Stomach (tissue), 9 donors: ENCODE results near the gene TLL2. TPM values are rescaled to one million over a fixed set of nuclear protein-coding genes. Genes with fewer than 3 reads are reported as not detected.

ENCODE experiments used
- DNase-seq, 2 donors: peaks; one replicate each; pipeline versions ENCODE4 v3.0.0 to v3.0.0-alpha.2; 2013 to 2019
- H3K27ac ChIP-seq, 5 donors: fragments of 200-600 bp in 4 of 5; sonication (generic) in 4 of 5; one replicate each; pipeline ENCODE4 v1.5.1; 2013 to 2019; ENCODE audit warnings: mild to moderate bottlenecking in 1 of 5, moderate library complexity in 1 of 5
- H3K27me3 ChIP-seq, 3 donors: fragments of 200-600 bp; sonication (generic); one replicate each; pipeline ENCODE4 v1.5.1; 2017 to 2019; ENCODE audit warnings: mixed run types in 1 of 3
- H3K36me3 ChIP-seq, 4 donors: fragments of 200-600 bp; sonication (generic); 1 replicate in 3 of 4; 2 replicates in 1 of 4; pipeline ENCODE4 v1.5.1; 2016 to 2019
- H3K4me1 ChIP-seq, 4 donors: fragments of 200-600 bp; sonication (generic); one replicate each; pipeline ENCODE4 v1.5.1; 2016 to 2019
- H3K4me3 ChIP-seq, 4 donors: fragments of 200-600 bp; sonication (generic) in 3 of 4; one replicate each; pipeline ENCODE4 v1.5.1; 2016 to 2019; ENCODE audit warnings: mild to moderate bottlenecking in 1 of 4
- H3K9me3 ChIP-seq, 4 donors: fragments of 200-600 bp; sonication (generic); one replicate each; pipeline ENCODE4 v1.5.1; 2016 to 2019
- CTCF ChIP-seq, 7 experiments: fragments of 450-650 bp in 4 of 7; fragments of 200-600 bp in 3 of 7; sonication (generic) in 3 of 7; IDR thresholded peaks; one replicate each; pipeline ENCODE4 v1.5.1; 2016 to 2019; ENCODE audit warnings: antibody characterized with exemption in 7 of 7, control low read depth in 2 of 7, mild to moderate bottlenecking in 1 of 7
- EP300 ChIP-seq: sonication (generic); formaldehyde crosslinking; IDR thresholded peaks from one replicate; pipeline ENCODE4 v1.6.1; 2017; ENCODE audit warnings: antibody characterized with exemption
- POLR2A ChIP-seq, 4 donors: fragments of 450-650 bp; IDR thresholded peaks; one replicate each; pipeline ENCODE4 v1.6.1; 2016; ENCODE audit warnings: antibody characterized with exemption in 4 of 4, control low read depth in 2 of 4, mild to moderate bottlenecking in 1 of 4, moderate library complexity in 1 of 4
- POLR2AphosphoS5 ChIP-seq, 3 donors: sonication (generic); formaldehyde crosslinking; IDR thresholded peaks; one replicate each; pipeline ENCODE4 v1.6.1; 2016; ENCODE audit warnings: antibody characterized with exemption in 3 of 3
- WGBS, 5 donors: extraction: QIAGEN DNeasy Blood & Tissue Kit in 3 of 5; methylation state at CpG; one replicate each; pipeline versions ENCODE4 v1.1.5 to v1.1.7; 2013 to 2018; 5-methylcytosine and 5-hydroxymethylcytosine counted together
- intact Hi-C: fragments of 100-400 bp; cut with DNase I; formaldehyde crosslinking; loops from one replicate; pipeline ENCODE4 v1.15.1; 2023; ENCODE audit warnings: low total_unique reads
- polyA plus RNA-seq, 3 donors: library from polyadenylated mRNA; stranded (reverse); fragments of 200-250 nt; gene quantifications; one replicate each; pipeline ENCODE4 v1.2.3, GENCODE V29; 2013
- total RNA-seq, 5 donors: library from RNA; depleted of rRNA; stranded (reverse); fragments of >200 nt; gene quantifications; one replicate each; pipeline versions ENCODE4 v1.1.0 to v1.2.3, GENCODE V29; 2014 to 2016
- donor health status: healthy with polysubstance abuse.
- donor health status: Bipolar disorder and iron deficiency.
- donor health status: healthy.

The TLL2 gene
- total and polyA plus RNA-seq, 8 donors: 0.37 to 1.4 (median 0.57) TPM; not detected in 2

DNA sequence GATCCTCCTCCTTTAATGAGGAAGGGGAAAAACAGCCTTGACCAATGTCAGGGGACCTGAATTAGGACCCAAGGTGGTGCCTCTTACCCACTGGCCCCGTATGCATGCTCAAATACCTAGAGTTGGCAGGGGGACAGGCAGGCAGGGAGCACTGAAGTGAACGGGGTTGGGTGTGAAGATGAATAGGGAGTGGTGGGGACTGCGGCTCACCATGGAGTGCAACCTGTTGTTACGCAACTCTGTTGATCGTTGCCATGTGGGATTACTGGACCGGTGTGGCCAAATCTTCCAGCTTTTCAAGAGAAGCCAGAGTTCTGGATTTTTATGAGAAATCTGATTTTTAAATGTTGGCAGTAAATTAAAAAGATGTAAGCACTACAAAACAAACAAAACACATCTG lies 48.1 kb downstream of the TLL2 start:
- H3K36me3 ChIP-seq: no peaks in the 10 kb centered on the region
- peaks cover 0 to 29% (median 0%) of the 10 kb centered on the region in 3 donors for H3K27me3 ChIP-seq
- H3K27ac ChIP-seq: no peak overlapping the region
- WGBS, 5 donors: 79 to 90% (median 88%) methylated on average over 6 of the region's 6 CpGs
- no peak for DNase-seq
- H3K9me3 ChIP-seq: peaks cover 0 to 4% (median 2%) of the 10 kb centered on the region in 4 donors
- intact Hi-C loops: no loop called here
- no peaks in the 10 kb centered on the region for H3K4me1 ChIP-seq
- no peak for TF ChIP-seq CTCF (IDR thresholded peaks at IDR 0.05)
- TF ChIP-seq POLR2AphosphoS5 (IDR thresholded peaks at IDR 0.05): no peak
- no peak for TF ChIP-seq EP300
- no peak for TF ChIP-seq POLR2A (IDR thresholded peaks at IDR 0.05)
- H3K4me3 ChIP-seq: no peak overlapping the region

DNA sequence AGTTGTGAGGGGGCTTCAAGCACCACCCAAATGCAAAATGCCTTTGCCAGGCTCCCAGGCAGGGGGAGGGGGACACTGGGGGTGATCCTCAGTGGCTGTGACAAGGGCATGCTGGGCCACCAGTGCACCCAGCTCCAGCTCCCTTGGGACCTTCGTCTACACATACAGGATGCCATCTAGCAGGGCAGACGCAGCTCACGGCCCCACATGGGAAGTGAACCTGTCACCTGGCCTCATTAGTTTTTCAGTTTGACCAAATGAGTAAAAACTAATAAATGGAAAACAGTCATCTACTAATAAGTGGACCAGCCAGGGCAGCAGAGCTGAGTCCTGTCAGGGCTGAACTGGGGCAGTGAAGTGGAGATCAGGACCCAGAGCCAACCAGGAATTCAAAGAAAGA lies 50.2 kb downstream of the TLL2 start:
- Histone ChIP-seq H3K27me3 (peaks cover 0 to 18% (median 0%) of the 10 kb centered on the region in 3 donors), H3K9me3 (peaks cover 0 to 7% (median 3%) of the 10 kb centered on the region in 4 donors), H3K4me1 (no peaks in the 10 kb centered on the region), H3K27ac (no peak overlapping the region), H3K4me3 (no peak overlapping the region), H3K36me3 (no peaks in the 10 kb centered on the region)
- no peak for TF ChIP-seq POLR2A (IDR thresholded peaks at IDR 0.05)
- TF ChIP-seq EP300: no peak
- no peak for TF ChIP-seq CTCF (IDR thresholded peaks at IDR 0.05)
- TF ChIP-seq POLR2AphosphoS5 (IDR thresholded peaks at IDR 0.05): no peak
- no peak for DNase-seq
- 82 to 89% (median 86%) methylated on average over 3 of the region's 3 CpGs for WGBS, 5 donors
- intact Hi-C loops: no loop called here

- 72 to 84% (median 79%) methylated on average over 6 of the region's 6 CpGs for WGBS, 5 donors
- no peak for TF ChIP-seq EP300
- Histone ChIP-seq H3K4me1 (no peaks in the 10 kb centered on the region), H3K4me3 (no peak overlapping the region), H3K27me3 (peaks cover 0 to 11% (median 0%) of the 10 kb centered on the region in 3 donors), H3K27ac (no peak overlapping the region), H3K36me3 (no peaks in the 10 kb centered on the region), H3K9me3 (peaks cover 0 to 7% (median 3%) of the 10 kb centered on the region in 4 donors)
- intact Hi-C loops: no loop called here
- DNase-seq: no peak
Observed at GRCh38 chr10:96462606-96463151, 51.0 kb downstream of the TLL2 start.

DNA sequence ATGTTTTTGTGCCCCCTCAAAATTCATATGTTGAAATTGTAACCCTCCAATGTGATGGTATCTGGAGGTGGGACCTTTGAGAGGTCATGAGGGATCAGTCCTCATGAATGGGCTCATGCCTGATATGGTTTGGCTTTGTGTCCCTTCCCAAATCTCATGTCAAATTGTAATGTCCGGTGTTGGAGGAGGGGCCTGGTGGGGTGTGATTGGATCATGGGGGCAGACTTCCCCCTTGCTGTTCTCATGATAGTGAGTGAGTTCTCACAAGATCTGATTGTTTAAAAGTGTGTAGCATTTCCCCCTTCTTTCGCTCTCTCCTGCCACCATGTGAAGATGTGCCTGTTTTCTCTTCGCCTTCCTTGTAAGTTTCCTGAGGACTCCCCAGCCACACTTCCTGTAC lies 53.4 kb downstream of the TLL2 start:
- intact Hi-C loops: no loop called here
- Histone ChIP-seq H3K36me3 (no peaks in the 10 kb centered on the region), H3K4me3 (no peak overlapping the region), H3K4me1 (no peaks in the 10 kb centered on the region), H3K27ac (no peak overlapping the region), H3K27me3 (peaks cover 0 to 11% (median 0%) of the 10 kb centered on the region in 3 donors), H3K9me3 (peaks cover 0 to 7% (median 3%) of the 10 kb centered on the region in 4 donors)
- no peak for DNase-seq
- TF ChIP-seq CTCF (IDR thresholded peaks at IDR 0.05) (no peak), POLR2AphosphoS5 (IDR thresholded peaks at IDR 0.05) (no peak)
- 87 to 98% (median 96%) methylated on average over 3 of the region's 3 CpGs for WGBS, 5 donors

- H3K36me3 ChIP-seq: no peaks in the 10 kb centered on the region
- TF ChIP-seq POLR2AphosphoS5 (IDR thresholded peaks at IDR 0.05) (no peak), EP300 (no peak), CTCF (IDR thresholded peaks at IDR 0.05) (no peak), POLR2A (IDR thresholded peaks at IDR 0.05) (no peak)
- no peak overlapping the region for H3K4me3 ChIP-seq
- DNase-seq: no peak
- H3K9me3 ChIP-seq: peaks cover 0 to 7% (median 3%) of the 10 kb centered on the region in 4 donors
- H3K27ac ChIP-seq: no peak overlapping the region
- H3K27me3 ChIP-seq: no peaks in the 10 kb centered on the region
- intact Hi-C loops: no loop called here
- WGBS, 5 donors: 72 to 87% (median 81%) methylated on average over 5 of the region's 5 CpGs
- peaks cover 0 to 3% (median 0%) of the 10 kb centered on the region in 4 donors for H3K4me1 ChIP-seq
Observed at GRCh38 chr10:96457341-96457740, 56.4 kb downstream of the TLL2 start.
